Karpas-422 (cell line): Measurements from ENCODE around the gene KIF7. TPM values are rescaled to one million over a fixed set of nuclear protein-coding genes. Genes with fewer than 3 reads are reported as not detected.

Experiments used
- DNase-seq: peaks from one replicate; pipeline ENCODE4 v3.0.0-alpha.2; 2015
- H2AFZ ChIP-seq: fragments of 200-600 bp; sonication (generic); 2 replicates; pipeline ENCODE4 v1.6.1; 2014; ENCODE audit warnings: antibody characterized with exemption, low read length, mixed read lengths
- H3K27ac ChIP-seq: fragments of 200-600 bp; sonication (generic); 2 replicates; pipeline ENCODE4 v1.5.1; 2014; ENCODE audit warnings: mild to moderate bottlenecking, low read length, moderate library complexity
- H3K27me3 ChIP-seq: fragments of 200-600 bp; sonication (generic); 2 replicates; pipeline ENCODE4 v1.6.1; 2014; ENCODE audit warnings: low read length, mixed read lengths
- H3K36me3 ChIP-seq: fragments of 200-600 bp; sonication (generic); 2 replicates; pipeline ENCODE4 v1.6.1; 2014; ENCODE audit warnings: low read length, mixed read lengths; ENCODE audit not compliant: insufficient read depth
- H3K4me1 ChIP-seq: fragments of 200-600 bp; sonication (generic); 2 replicates; pipeline ENCODE4 v1.6.1; 2014; ENCODE audit warnings: mild to moderate bottlenecking, low read length, mixed read lengths
- H3K4me2 ChIP-seq: fragments of 200-600 bp; sonication (generic); 2 replicates; pipeline ENCODE4 v1.6.1; 2014; ENCODE audit warnings: low read length, low read depth, mild to moderate bottlenecking; ENCODE audit not compliant: poor library complexity, severe bottlenecking
- H3K4me3 ChIP-seq: fragments of 200-600 bp; sonication (generic); 2 replicates; pipeline ENCODE4 v1.5.1; 2014; ENCODE audit warnings: mild to moderate bottlenecking, antibody characterized with exemption, low read length, mixed read lengths
- H3K79me2 ChIP-seq: fragments of 200-600 bp; sonication (generic); 2 replicates; pipeline ENCODE4 v1.6.1; 2014; ENCODE audit warnings: mild to moderate bottlenecking, low read length, mixed read lengths
- H3K9ac ChIP-seq: fragments of 200-600 bp; sonication (generic); 2 replicates; pipeline ENCODE4 v1.6.0; 2014; ENCODE audit warnings: low read length
- H3K9me2 ChIP-seq: fragments of 200-600 bp; sonication (generic), shearing (Covaris generic); replicated peaks from 2 replicates; pipeline ENCODE4 v1.6.0; 2014; ENCODE audit warnings: mild to moderate bottlenecking, low read length, moderate library complexity; ENCODE audit not compliant: insufficient read depth
- H3K9me3 ChIP-seq: fragments of 300-700, 200-600 bp; sonication (generic); 2 replicates; pipeline ENCODE4 v1.6.1; 2014; ENCODE audit warnings: low read length, mixed read lengths
- H4K20me1 ChIP-seq: fragments of 200-600 bp; sonication (generic); 2 replicates; pipeline ENCODE4 v1.6.1; 2014; ENCODE audit warnings: mild to moderate bottlenecking, antibody characterized with exemption, low read length, low read depth; ENCODE audit not compliant: insufficient read depth
- total RNA-seq: library from RNA; depleted of rRNA; stranded (reverse); fragments of >200 nt; shearing (Covaris generic); gene quantifications from 2 replicates; pipeline ENCODE4 v1.2.3, GENCODE V29; 2014; ENCODE audit warnings: low replicate concordance

Gene KIF7
- total RNA-seq, 1 experiment from 2014 or later, result not detected

DNA sequence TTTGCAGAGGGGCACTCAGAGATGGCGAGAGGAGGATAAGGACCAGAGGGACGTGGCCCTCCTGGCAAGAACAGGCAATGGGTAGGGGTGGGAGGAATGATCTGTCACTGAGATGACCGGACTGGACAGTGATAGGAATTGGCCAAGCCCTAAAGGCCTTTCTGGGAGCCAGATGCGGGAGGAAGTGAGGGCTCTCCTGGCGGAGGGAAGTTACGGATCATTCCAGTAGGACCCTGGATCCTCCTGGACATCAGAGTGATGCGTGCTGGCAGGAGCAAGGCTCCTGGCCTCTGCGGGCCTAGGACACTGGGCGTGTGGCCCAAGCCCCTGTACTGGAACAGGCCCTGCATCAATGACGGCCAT lies 23.4 kb downstream of the KIF7 start:
- Histone ChIP-seq H3K4me3 (no peak overlapping the region), H4K20me1 (peaks cover 33% of the 10 kb centered on the region), H3K79me2 (no peaks in the 10 kb centered on the region), H3K9me2 (no peaks in the 10 kb centered on the region), H3K4me1 (peaks cover 4% of the 10 kb centered on the region), H3K27me3 (no peaks in the 10 kb centered on the region), H3K36me3 (peaks cover 29% of the 10 kb centered on the region), H3K27ac (no peak overlapping the region), H3K9me3 (no peaks in the 10 kb centered on the region), H3K9ac (no peak overlapping the region), H2AFZ (no peak overlapping the region), H3K4me2 (no peak overlapping the region)
- DNase-seq, result no peak

- peaks cover 37% of the 10 kb centered on the region for H4K20me1 ChIP-seq
- H3K9ac ChIP-seq, result no peak overlapping the region
- DNase-seq, result no peak
- H2AFZ ChIP-seq, result no peak overlapping the region
- H3K4me3 ChIP-seq, result no peak overlapping the region
- H3K27me3 ChIP-seq, result no peaks in the 10 kb centered on the region
- H3K9me3 ChIP-seq, result no peaks in the 10 kb centered on the region
- H3K4me1 ChIP-seq, result peaks cover 11% of the 10 kb centered on the region
- no peaks in the 10 kb centered on the region for H3K79me2 ChIP-seq
- no peak overlapping the region for H3K27ac ChIP-seq
- no peaks in the 10 kb centered on the region for H3K9me2 ChIP-seq
- no peak overlapping the region for H3K4me2 ChIP-seq
- peaks cover 31% of the 10 kb centered on the region for H3K36me3 ChIP-seq
Measured at GRCh38 chr15:89630974-89631901, 24.0 kb downstream of the KIF7 start.

DNA sequence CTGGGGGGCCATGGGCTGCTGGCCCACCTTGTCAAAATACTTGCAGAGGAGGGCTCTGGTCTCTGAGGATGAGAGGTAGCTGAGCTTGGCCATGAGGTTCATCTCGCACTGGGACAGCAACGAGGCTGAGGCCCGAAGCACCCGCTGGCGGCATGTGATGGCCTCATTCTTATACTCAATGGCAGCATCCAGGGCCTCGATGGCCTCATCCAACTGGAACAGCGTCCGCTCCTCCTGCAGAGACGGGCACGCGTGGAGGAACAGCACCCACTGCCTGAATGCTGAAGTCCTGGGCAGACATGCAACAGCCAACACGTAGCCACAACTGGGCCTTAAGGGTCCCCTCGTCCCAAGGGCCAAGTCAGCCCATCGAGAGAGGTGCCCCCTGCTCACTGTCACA lies 25.0 kb downstream of the KIF7 start:
- Histone ChIP-seq H3K4me3 (no peak overlapping the region), H3K79me2 (no peaks in the 10 kb centered on the region), H3K9me2 (no peaks in the 10 kb centered on the region), H3K9ac (no peak overlapping the region), H3K4me2 (no peak overlapping the region), H3K27ac (no peak overlapping the region), H4K20me1 (peaks cover 46% of the 10 kb centered on the region), H3K36me3 (peaks cover 37% of the 10 kb centered on the region), H3K4me1 (peaks cover 21% of the 10 kb centered on the region), H3K27me3 (no peaks in the 10 kb centered on the region), H2AFZ (no peak overlapping the region), H3K9me3 (no peaks in the 10 kb centered on the region)
- no peak for DNase-seq

DNA sequence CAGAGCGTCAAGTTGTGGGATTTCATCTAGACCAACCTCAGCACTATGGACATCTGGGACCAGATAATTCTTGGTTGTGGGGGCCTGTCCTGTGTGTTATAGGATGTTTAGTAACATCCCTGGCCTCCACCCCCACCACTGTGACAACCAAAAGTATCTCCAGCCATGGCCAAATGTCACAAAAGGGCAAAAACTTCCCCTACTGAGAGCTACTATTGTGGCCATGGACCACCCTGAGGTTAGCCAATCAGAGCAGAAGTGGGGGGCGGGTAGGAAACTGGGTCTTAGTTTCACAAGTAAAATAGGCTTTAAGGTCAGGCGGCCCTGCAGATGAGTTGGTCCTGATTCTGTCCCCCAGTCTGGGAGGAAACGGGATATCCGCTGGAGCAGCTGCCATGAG lies 25.4 kb downstream of the KIF7 start:
- H3K27ac ChIP-seq, result no peak overlapping the region
- H3K79me2 ChIP-seq, result no peaks in the 10 kb centered on the region
- H3K4me1 ChIP-seq, result peaks cover 21% of the 10 kb centered on the region
- no peak overlapping the region for H3K9ac ChIP-seq
- no peaks in the 10 kb centered on the region for H3K9me3 ChIP-seq
- H3K4me3 ChIP-seq, result no peak overlapping the region
- no peak overlapping the region for H2AFZ ChIP-seq
- peaks cover 41% of the 10 kb centered on the region for H3K36me3 ChIP-seq
- no peaks in the 10 kb centered on the region for H3K9me2 ChIP-seq
- H4K20me1 ChIP-seq, result peaks cover 51% of the 10 kb centered on the region
- DNase-seq, result no peak
- H3K4me2 ChIP-seq, result no peak overlapping the region
- no peaks in the 10 kb centered on the region for H3K27me3 ChIP-seq

- H3K4me2 ChIP-seq, result no peak overlapping the region
- H3K27ac ChIP-seq, result no peak overlapping the region
- H3K9me2 ChIP-seq, result no peaks in the 10 kb centered on the region
- no peaks in the 10 kb centered on the region for H3K9me3 ChIP-seq
- no peak overlapping the region for H2AFZ ChIP-seq
- no peak overlapping the region for H3K4me3 ChIP-seq
- no peaks in the 10 kb centered on the region for H3K27me3 ChIP-seq
- H3K4me1 ChIP-seq, result peaks cover 21% of the 10 kb centered on the region
- no peak for DNase-seq
- H3K9ac ChIP-seq, result no peak overlapping the region
- peaks cover 58% of the 10 kb centered on the region for H4K20me1 ChIP-seq
- no peaks in the 10 kb centered on the region for H3K79me2 ChIP-seq
- H3K36me3 ChIP-seq, result peaks cover 49% of the 10 kb centered on the region
Measured at GRCh38 chr15:89628806-89629715, 26.2 kb downstream of the KIF7 start.

GRCh38 chr15:89628301-89628700 lies 27.0 kb downstream of the KIF7 start:
- no peaks in the 10 kb centered on the region for H3K9me2 ChIP-seq

GRCh38 chr15:89627256-89627970 lies 27.9 kb downstream of the KIF7 start:
- H3K4me1 ChIP-seq, result peaks cover 21% of the 10 kb centered on the region

More at GRCh38 chr15:89628301-89628700, 27.0 kb downstream of the KIF7 start:
- Histone ChIP-seq H3K4me1 (peaks cover 21% of the 10 kb centered on the region), H3K9ac (no peak overlapping the region), H3K27ac (no peak overlapping the region), H3K27me3 (no peaks in the 10 kb centered on the region), H3K4me2 (no peak overlapping the region), H3K79me2 (no peaks in the 10 kb centered on the region), H3K36me3 (peaks cover 56% of the 10 kb centered on the region), H3K9me3 (no peaks in the 10 kb centered on the region), H2AFZ (no peak overlapping the region), H3K4me3 (no peak overlapping the region), H4K20me1 (peaks cover 66% of the 10 kb centered on the region)
- no peak for DNase-seq

More at GRCh38 chr15:89627256-89627970, 27.9 kb downstream of the KIF7 start:
- H3K9ac ChIP-seq, result no peak overlapping the region
- no peaks in the 10 kb centered on the region for H3K79me2 ChIP-seq
- DNase-seq, result no peak
- peak overlapping the region; percentile 1 for H3K4me2 ChIP-seq
- peaks cover 75% of the 10 kb centered on the region for H4K20me1 ChIP-seq
- H3K27ac ChIP-seq, result no peak overlapping the region
- no peaks in the 10 kb centered on the region for H3K27me3 ChIP-seq
- peaks cover 60% of the 10 kb centered on the region for H3K36me3 ChIP-seq
- no peak overlapping the region for H2AFZ ChIP-seq
- no peak overlapping the region for H3K4me3 ChIP-seq
- no peaks in the 10 kb centered on the region for H3K9me2 ChIP-seq
- H3K9me3 ChIP-seq, result no peaks in the 10 kb centered on the region
